B cell (primary cell): ENCODE results near the gene GNAT2. TPM values are rescaled to one million over a fixed set of nuclear protein-coding genes. Genes with fewer than 3 reads are reported as not detected.

Source experiments
- ATAC-seq: fragments of 200-7000 bp; cut with Tn5 transposase; one replicate; pipeline ENCODE4 v1.10.0; 2021; ENCODE audit warnings: low read depth, mild to moderate bottlenecking, moderate number of reproducible peaks, moderate library complexity
- CTCF ChIA-PET: fragments of 350-600 bp; sonication (Branson Sonifier 250); formaldehyde crosslinking; loops from one replicate; lab custom pipeline; 2021; ENCODE audit warnings: antibody characterized with exemption, inconsistent platforms; lab: Charles Lee
- POLR2A ChIA-PET: fragments of 350-600 bp; sonication (Branson Sonifier 250); formaldehyde crosslinking; loops from one replicate; lab custom pipeline; 2021; ENCODE audit warnings: antibody characterized with exemption; lab: Charles Lee
- DNase-seq: peaks from one replicate; pipeline ENCODE4 v3.0.0; 2013
- H2AFZ ChIP-seq: 2 replicates; pipeline ENCODE4 v1.6.1; 2012; ENCODE audit warnings: mild to moderate bottlenecking, low read depth, low read length; ENCODE audit not compliant: insufficient read depth, poor library complexity, severe bottlenecking
- H3K27ac ChIP-seq, 2 donors: 1 replicate in 1 of 2; 2 replicates in 1 of 2; pipeline ENCODE4 v1.5.1; 2012 to 2013; ENCODE audit warnings: low read length in 2 of 2, mild to moderate bottlenecking in 2 of 2, moderate library complexity in 1 of 2
- H3K27me3 ChIP-seq, 4 experiments: fragments of 200-600 bp in 1 of 4; sonication (generic) in 1 of 4; replicated peaks in 1 of 4; 1 replicate in 2 of 4; 2 replicates in 2 of 4; pipeline versions ENCODE4 v1.6.1 to v1.7.0; 2013 to 2016; ENCODE audit warnings: low read length in 3 of 4, mild to moderate bottlenecking in 2 of 4, mixed read lengths in 1 of 4, moderate library complexity in 1 of 4; ENCODE audit not compliant: insufficient read depth in 4 of 4, control insufficient read depth in 3 of 4; ENCODE audit errors: control extremely low read depth in 1 of 4
- H3K36me3 ChIP-seq, 2 experiments: replicated peaks in 1 of 2; 1 replicate in 1 of 2; 2 replicates in 1 of 2; pipeline versions ENCODE4 v1.6.1 to v1.7.1; 2013; ENCODE audit warnings: low read length in 1 of 2; ENCODE audit not compliant: insufficient read depth in 2 of 2, control insufficient read depth in 1 of 2; ENCODE audit errors: control extremely low read depth in 1 of 2, extremely low read depth in 1 of 2
- H3K4me1 ChIP-seq, 2 donors: fragments of 200-600 bp in 1 of 2; sonication (generic) in 1 of 2; 1 replicate in 1 of 2; 2 replicates in 1 of 2; pipeline versions ENCODE4 v1.5.1 to v1.6.1; 2013 to 2017; ENCODE audit warnings: low read length in 2 of 2; ENCODE audit not compliant: control insufficient read depth in 2 of 2, insufficient read depth in 2 of 2
- H3K4me2 ChIP-seq: replicated peaks from 2 replicates; pipeline ENCODE3; 2012; ENCODE audit warnings: mild to moderate bottlenecking, low read depth, low read length; ENCODE audit not compliant: poor library complexity, severe bottlenecking
- H3K4me3 ChIP-seq, 5 experiments: fragments of 200-600 bp in 1 of 5; sonication (generic) in 1 of 5; 1 replicate in 3 of 5; 2 replicates in 2 of 5; pipeline versions ENCODE4 v1.5.1 to v1.7.0; 2011 to 2016; ENCODE audit warnings: low read length in 4 of 5, mild to moderate bottlenecking in 4 of 5, low read depth in 2 of 5, control low read depth in 1 of 5, moderate library complexity in 1 of 5; ENCODE audit not compliant: insufficient read depth in 1 of 5; ENCODE audit errors: control extremely low read depth in 1 of 5, extremely low read depth in 1 of 5
- H3K79me2 ChIP-seq: fragments of 200-600 bp; sonication (generic); one replicate; pipeline ENCODE4 v1.6.0; 2016; ENCODE audit warnings: low read length; ENCODE audit not compliant: control insufficient read depth, insufficient read depth
- H3K9ac ChIP-seq: fragments of 200-600 bp; sonication (generic); 2 replicates; pipeline ENCODE4 v1.6.1; 2017; ENCODE audit warnings: mild to moderate bottlenecking, low read length, moderate library complexity
- H3K9me3 ChIP-seq, 3 donors: one replicate each; pipeline versions ENCODE4 v1.6.1 to v1.7.1; 2013; ENCODE audit warnings: low read length in 2 of 3; ENCODE audit not compliant: control insufficient read depth in 2 of 3, insufficient read depth in 1 of 3; ENCODE audit errors: control extremely low read depth in 1 of 3
- H4K20me1 ChIP-seq: 2 replicates; pipeline ENCODE4 v1.6.0; 2012; ENCODE audit warnings: mild to moderate bottlenecking, low read length; ENCODE audit not compliant: insufficient read depth, control insufficient read depth, poor library complexity, severe bottlenecking
- H3K27ac Mint-ChIP-seq: one replicate; pipeline ENCODE4 v1.8.0; 2021; ENCODE audit warnings: mixed read lengths
- H3K27me3 Mint-ChIP-seq: one replicate; pipeline ENCODE4 v1.8.0; 2021; ENCODE audit warnings: mixed read lengths
- H3K4me1 Mint-ChIP-seq: one replicate; pipeline ENCODE4 v1.8.0; 2021; ENCODE audit warnings: mixed read lengths
- H3K4me3 Mint-ChIP-seq: one replicate; pipeline ENCODE4 v1.8.0; 2021; ENCODE audit warnings: mixed read lengths
- H3K9me3 Mint-ChIP-seq: one replicate; pipeline ENCODE4 v1.8.0; 2022; ENCODE audit warnings: mixed read lengths; ENCODE audit not compliant: insufficient read depth
- CTCF ChIP-seq: fragments of 200-600 bp; IDR thresholded peaks from one replicate; pipeline ENCODE4 v1.8.0; 2022; ENCODE audit warnings: antibody characterized with exemption, mild to moderate bottlenecking
- EZH2 ChIP-seq: IDR thresholded peaks from 2 replicates; pipeline ENCODE4 v1.6.1; 2012; ENCODE audit warnings: borderline replicate concordance, low read depth, mild to moderate bottlenecking, moderate library complexity, low read length; ENCODE audit not compliant: insufficient read depth, poor library complexity, severe bottlenecking
- WGBS: methylation state at CpG from one replicate; pipeline ENCODE4 v1.1.5; 2013; ENCODE audit warnings: missing lambda C conversion rate; ENCODE audit not compliant: insufficient coverage; 5-methylcytosine and 5-hydroxymethylcytosine counted together
- intact Hi-C: fragments of 100-400 bp; cut with micrococcal nuclease; formaldehyde crosslinking; loops from one replicate; pipeline ENCODE4 v1.10.0; 2022
- polyA plus RNA-seq: library from polyadenylated mRNA; depleted of rRNA; stranded (reverse); fragments of >200 nt; gene quantifications from 2 replicates; pipeline ENCODE4 v1.2.3, GENCODE V29; 2012
- total RNA-seq, 2 donors: library from RNA; stranded (reverse); fragments of 120-200 nt in 1 of 2; gene quantifications; 1 replicate in 1 of 2; 2 replicates in 1 of 2; pipeline versions ENCODE4 v1.2.3 to v1.2.4, GENCODE V29; 2013 to 2022

Gene GNAT2
- total and polyA plus RNA-seq, 2 donors (not counting 1 experiment from before 2014, with no cell fraction given) = not detected

- Histone ChIP-seq H3K27me3 (peaks cover 0 to 2% (median 0%) of the 10 kb centered on the region in 4 experiments), H3K4me3 (no peak overlapping the region), H3K4me2 (no peak overlapping the region), H3K79me2 (no peaks in the 10 kb centered on the region), H3K9me3 (no peaks in the 10 kb centered on the region), H2AFZ (no peak overlapping the region), H4K20me1 (no peaks in the 10 kb centered on the region), H3K9ac (no peak overlapping the region), H3K36me3 (no peaks in the 10 kb centered on the region), H3K4me1 (peaks cover 4 to 14% of the 10 kb centered on the region in 2 donors), H3K27ac (no peak overlapping the region)
- DNase-seq (peak; percentile 7), ATAC-seq (no peak)
- CTCF ChIA-PET = interaction anchor here (0.5 to 16.5 kb wide), 37 partner anchors 10 to 782 kb away, joined by 3 to 276 read pairs (median 8); partner anchors contain the start of genes AHCYL1, AMPD2, GNAI3 and GNAT2
- Mint-ChIP-seq H3K4me1 (peaks cover 13% of the 10 kb centered on the region), H3K27me3 (peaks cover 4% of the 10 kb centered on the region), H3K27ac (no peak overlapping the region), H3K9me3 (no peaks in the 10 kb centered on the region), H3K4me3 (no peak overlapping the region)
- TF ChIP-seq CTCF = no peak
- 82% methylated on average over 2 of the region's 2 CpGs for WGBS
- POLR2A ChIA-PET = interaction anchor here (0.6 to 1.5 kb wide), 3 partner anchors 93 to 370 kb away, joined by 3 to 8 read pairs (median 6); partner anchors contain the start of gene GNAI3
- intact Hi-C loops = no loop called here
Measured at GRCh38 chr1:109641078-109641740, 21.8 kb upstream of the GNAT2 start.

- H3K9ac ChIP-seq = no peak overlapping the region
- no peaks in the 10 kb centered on the region for H3K9me3 ChIP-seq
- H3K4me1 ChIP-seq = peaks cover 4 to 14% of the 10 kb centered on the region in 2 donors
- Mint-ChIP-seq H3K27ac (no peak overlapping the region), H3K27me3 (peaks cover 4% of the 10 kb centered on the region), H3K4me1 (peaks cover 13% of the 10 kb centered on the region), H3K9me3 (no peaks in the 10 kb centered on the region), H3K4me3 (no peak overlapping the region)
- CTCF ChIA-PET = interaction anchor here (0.6 to 16.5 kb wide), 57 partner anchors 10 to 465 kb away, joined by 3 to 276 read pairs (median 4); partner anchors contain the start of genes AHCYL1, AMPD2, ATXN7L2 and GNAI3
- ATAC-seq (peak; percentile 84), DNase-seq (peak; percentile 87)
- H4K20me1 ChIP-seq = no peaks in the 10 kb centered on the region
- TF ChIP-seq CTCF (peak; percentile 96), EZH2 (no peak)
- H3K79me2 ChIP-seq = no peaks in the 10 kb centered on the region
- H3K36me3 ChIP-seq = no peaks in the 10 kb centered on the region
- H2AFZ ChIP-seq = peak overlapping the region; percentile 1
- no peak overlapping the region for H3K4me3 ChIP-seq
- POLR2A ChIA-PET = interaction anchor here (0.6 to 1.5 kb wide), 3 partner anchors 92 to 371 kb away, joined by 3 to 8 read pairs (median 6); partner anchors contain the start of gene GNAI3
- no peak overlapping the region for H3K4me2 ChIP-seq
- H3K27ac ChIP-seq = no peak overlapping the region
- 21% methylated on average over 5 of the region's 5 CpGs for WGBS
- peaks cover 0 to 2% (median 0%) of the 10 kb centered on the region in 4 experiments for H3K27me3 ChIP-seq
- intact Hi-C loops = loop anchor here (1.0 kb wide), 2 partner anchors 94 to 371 kb away; no protein-coding TSS in a partner anchor
Measured at GRCh38 chr1:109640285-109640865, 21.0 kb upstream of the GNAT2 start.
